Small intestine (tissue), 7 donors: ENCODE data around the gene WDR7. TPM values are rescaled to one million over a fixed set of nuclear protein-coding genes. Genes with fewer than 3 reads are reported as not detected.
A peak's percentile ranks its signal among the peaks of the same experiment; 100 is the strongest.

Experiments
- DNase-seq, 2 donors: peaks; one replicate each; pipeline versions ENCODE4 v3.0.0 to v3.0.0-alpha.2; 2013
- FAIRE-seq: peaks from 2 replicates; lab custom pipeline; 2012; peaks lifted over from hg19 to GRCh38; lab: Jason Lieb, UNC
- H3K27ac ChIP-seq, 3 donors: one replicate each; pipeline ENCODE4 v1.5.1; 2013; ENCODE audit warnings: low read length in 2 of 3, mild to moderate bottlenecking in 2 of 3, control low read depth in 1 of 3, inconsistent platforms in 1 of 3, low read depth in 1 of 3, moderate library complexity in 1 of 3
- H3K27me3 ChIP-seq, 3 donors: one replicate each; pipeline ENCODE4 v1.6.1; 2013; ENCODE audit warnings: low read length in 3 of 3, inconsistent platforms in 1 of 3; ENCODE audit not compliant: control insufficient read depth in 3 of 3, insufficient read depth in 3 of 3
- H3K36me3 ChIP-seq, 3 donors: one replicate each; pipeline ENCODE4 v1.6.1; 2013; ENCODE audit warnings: low read length in 3 of 3, inconsistent platforms in 1 of 3, low read depth in 1 of 3, mild to moderate bottlenecking in 1 of 3, moderate library complexity in 1 of 3; ENCODE audit not compliant: control insufficient read depth in 3 of 3, insufficient read depth in 2 of 3
- H3K4me1 ChIP-seq, 3 donors: one replicate each; pipeline ENCODE4 v1.6.1; 2013; ENCODE audit warnings: low read length in 2 of 3, inconsistent platforms in 1 of 3, low read depth in 1 of 3, mild to moderate bottlenecking in 1 of 3, moderate library complexity in 1 of 3; ENCODE audit not compliant: control insufficient read depth in 3 of 3, insufficient read depth in 2 of 3
- H3K4me3 ChIP-seq, 3 donors: one replicate each; pipeline ENCODE4 v1.5.1; 2013; ENCODE audit warnings: low read length in 3 of 3, control low read depth in 1 of 3, inconsistent platforms in 1 of 3, low read depth in 1 of 3, mild to moderate bottlenecking in 1 of 3, moderate library complexity in 1 of 3
- H3K9me3 ChIP-seq, 2 donors: one replicate each; pipeline ENCODE4 v1.6.1; 2013; ENCODE audit warnings: low read depth in 1 of 2, low read length in 1 of 2; ENCODE audit not compliant: control insufficient read depth in 2 of 2, insufficient read depth in 1 of 2
- WGBS, 3 donors: extraction: QIAGEN DNeasy Blood & Tissue Kit; methylation state at CpG; one replicate each; pipeline ENCODE4 v1.1.7; 2013; 5-methylcytosine and 5-hydroxymethylcytosine counted together
- polyA plus RNA-seq, 4 donors: library from polyadenylated mRNA; stranded (reverse) in 3 of 4; unstranded in 1 of 4; fragments of 200-250 nt in 3 of 4; fragments of 120-200 nt in 1 of 4; gene quantifications; one replicate each; pipeline versions ENCODE4 v1.2.1 to v1.2.3, GENCODE V29; 2013
- donor health status: healthy with polysubstance abuse.
- donor health status: control.
- donor health status: control.
- donor health status: Bipolar disorder and iron deficiency.
- donor health status: healthy.

Gene WDR7
- polyA plus RNA-seq, 4 donors = 3.1 to 7.8 (median 4.9) TPM

- WGBS, 3 donors = 43 to 73% (median 62%) methylated on average over 2 of the region's 2 CpGs
- no peaks in the 10 kb centered on the region for H3K9me3 ChIP-seq
- no peak overlapping the region for H3K4me3 ChIP-seq
- FAIRE-seq = no peak
- H3K4me1 ChIP-seq = peaks cover 0 to 8% (median 0%) of the 10 kb centered on the region in 3 donors
- DNase-seq = no peak
- H3K27me3 ChIP-seq = no peaks in the 10 kb centered on the region
- H3K36me3 ChIP-seq = no peaks in the 10 kb centered on the region
- no peak overlapping the region for H3K27ac ChIP-seq
Observed at GRCh38 chr18:56870982-56871381, 219.8 kb downstream of the WDR7 start.

- Histone ChIP-seq H3K27ac (no peak overlapping the region), H3K27me3 (no peaks in the 10 kb centered on the region), H3K9me3 (no peaks in the 10 kb centered on the region), H3K36me3 (no peaks in the 10 kb centered on the region), H3K4me1 (peaks cover 0 to 8% (median 0%) of the 10 kb centered on the region in 3 donors), H3K4me3 (no peak overlapping the region)
- 94 to 98% (median 95%) methylated on average over 1 of the region's 1 CpG for WGBS, 3 donors
- FAIRE-seq = no peak
- no peak for DNase-seq
Observed at GRCh38 chr18:56872140-56872539, 221.0 kb downstream of the WDR7 start.

GRCh38 chr18:56873441-56874140 is 222.4 kb downstream of the WDR7 start:
- peak; percentile 10 to 72 for DNase-seq
- 61 to 75% (median 64%) methylated on average over 6 of the region's 6 CpGs for WGBS, 3 donors
- no peaks in the 10 kb centered on the region for H3K27me3 ChIP-seq
- H3K27ac ChIP-seq = peak overlapping the region in 1 of 3 donors; percentile 22
- no peaks in the 10 kb centered on the region for H3K9me3 ChIP-seq
- no peak for FAIRE-seq
- H3K4me1 ChIP-seq = peaks cover 0 to 8% (median 0%) of the 10 kb centered on the region in 3 donors
- H3K36me3 ChIP-seq = no peaks in the 10 kb centered on the region
- no peak overlapping the region for H3K4me3 ChIP-seq

- no peaks in the 10 kb centered on the region for H3K36me3 ChIP-seq
- 97 to 98% (median 97%) methylated on average over 4 of the region's 4 CpGs for WGBS, 3 donors
- H3K4me3 ChIP-seq = no peak overlapping the region
- H3K4me1 ChIP-seq = no peaks in the 10 kb centered on the region
- H3K27me3 ChIP-seq = no peaks in the 10 kb centered on the region
- no peak overlapping the region for H3K27ac ChIP-seq
- no peak for FAIRE-seq
- no peaks in the 10 kb centered on the region for H3K9me3 ChIP-seq
- DNase-seq = no peak
Observed at GRCh38 chr18:56878711-56879110, 227.6 kb downstream of the WDR7 start.

- Histone ChIP-seq H3K4me1 (no peaks in the 10 kb centered on the region), H3K9me3 (no peaks in the 10 kb centered on the region), H3K4me3 (no peak overlapping the region), H3K36me3 (peaks cover 0 to 3% (median 0%) of the 10 kb centered on the region in 3 donors), H3K27ac (no peak overlapping the region), H3K27me3 (no peaks in the 10 kb centered on the region)
- FAIRE-seq (no peak), DNase-seq (no peak)
- 89 to 96% (median 95%) methylated on average over 1 of the region's 1 CpG for WGBS, 3 donors
Observed at GRCh38 chr18:56884511-56884910, 233.4 kb downstream of the WDR7 start.

- Histone ChIP-seq H3K4me1 (no peaks in the 10 kb centered on the region), H3K4me3 (no peak overlapping the region), H3K27me3 (no peaks in the 10 kb centered on the region), H3K36me3 (peaks cover 0 to 3% (median 0%) of the 10 kb centered on the region in 3 donors), H3K9me3 (no peaks in the 10 kb centered on the region), H3K27ac (no peak overlapping the region)
- 87 to 96% (median 95%) methylated on average over 1 of the region's 1 CpG for WGBS, 3 donors
- DNase-seq = no peak
- no peak for FAIRE-seq
Observed at GRCh38 chr18:56888978-56889377, 237.8 kb downstream of the WDR7 start.

- Histone ChIP-seq H3K4me3 (no peak overlapping the region), H3K9me3 (no peaks in the 10 kb centered on the region), H3K27me3 (no peaks in the 10 kb centered on the region), H3K4me1 (no peaks in the 10 kb centered on the region), H3K27ac (no peak overlapping the region), H3K36me3 (peaks cover 0 to 3% (median 0%) of the 10 kb centered on the region in 3 donors)
- DNase-seq (no peak), FAIRE-seq (no peak)
- 86 to 90% (median 87%) methylated on average over 2 of the region's 2 CpGs for WGBS, 3 donors
Observed at GRCh38 chr18:56889621-56890020, 238.5 kb downstream of the WDR7 start.

GRCh38 chr18:56890632-56891031 is 239.5 kb downstream of the WDR7 start:
- FAIRE-seq = no peak
- H3K9me3 ChIP-seq = no peaks in the 10 kb centered on the region
- WGBS, 3 donors = 67 to 91% (median 86%) methylated on average over 1 of the region's 1 CpG

GRCh38 chr18:56891116-56891515 is 240.0 kb downstream of the WDR7 start:
- H3K36me3 ChIP-seq = no peaks in the 10 kb centered on the region
- no peaks in the 10 kb centered on the region for H3K9me3 ChIP-seq
- no peak overlapping the region for H3K4me3 ChIP-seq
- no peaks in the 10 kb centered on the region for H3K27me3 ChIP-seq
- H3K27ac ChIP-seq = no peak overlapping the region
- no peak for FAIRE-seq
- no peak for DNase-seq
- WGBS, 3 donors = 89 to 94% (median 90%) methylated on average over 3 of the region's 3 CpGs
- H3K4me1 ChIP-seq = no peaks in the 10 kb centered on the region

More at GRCh38 chr18:56890632-56891031, 239.5 kb downstream of the WDR7 start:
- H3K27me3 ChIP-seq = no peaks in the 10 kb centered on the region
- H3K36me3 ChIP-seq = no peaks in the 10 kb centered on the region
- H3K4me1 ChIP-seq = no peaks in the 10 kb centered on the region
- DNase-seq = no peak
- no peak overlapping the region for H3K27ac ChIP-seq
- H3K4me3 ChIP-seq = no peak overlapping the region
